Neuronal stem cell (in vitro differentiated cells): ENCODE measurements around the gene ZNF319.

Experiments
- DNase-seq: peaks from one replicate; pipeline ENCODE4 v3.0.0-alpha.2; 2013; ENCODE audit warnings: low spot score
- H2AFZ ChIP-seq: one replicate; pipeline ENCODE4 v1.6.1; 2013; ENCODE audit warnings: mild to moderate bottlenecking, low read length, inconsistent platforms
- H2AK5ac ChIP-seq: 2 replicates; pipeline ENCODE4 v1.6.1; 2013; ENCODE audit warnings: low read depth, mild to moderate bottlenecking, inconsistent platforms, low read length, moderate library complexity, mixed read lengths
- H2BK120ac ChIP-seq: 2 replicates; pipeline ENCODE4 v1.6.1; 2013; ENCODE audit warnings: low read depth, mild to moderate bottlenecking, inconsistent platforms, low read length, moderate library complexity, mixed read lengths
- H2BK12ac ChIP-seq: one replicate; pipeline ENCODE4 v1.6.1; 2013; ENCODE audit warnings: low read length, inconsistent platforms
- H2BK15ac ChIP-seq: 2 replicates; pipeline ENCODE4 v1.6.1; 2013; ENCODE audit warnings: mild to moderate bottlenecking, low read length, inconsistent platforms, mixed read lengths
- H2BK5ac ChIP-seq: one replicate; pipeline ENCODE4 v1.6.1; 2013; ENCODE audit warnings: inconsistent platforms, mild to moderate bottlenecking, low read length, moderate library complexity
- H3K14ac ChIP-seq: one replicate; pipeline ENCODE4 v1.6.1; 2013; ENCODE audit warnings: low read length, inconsistent platforms
- H3K18ac ChIP-seq: 2 replicates; pipeline ENCODE4 v1.6.1; 2013; ENCODE audit warnings: low read length, inconsistent platforms
- H3K23ac ChIP-seq: 2 replicates; pipeline ENCODE4 v1.6.1; 2013; ENCODE audit warnings: low read depth, mild to moderate bottlenecking, mixed read lengths, low read length, inconsistent platforms; ENCODE audit not compliant: poor library complexity
- H3K27ac ChIP-seq: replicated peaks from 3 replicates; pipeline ENCODE4 v1.5.1; 2013; ENCODE audit warnings: low read length, inconsistent platforms
- H3K27me3 ChIP-seq, 3 experiments: 2 replicates each; pipeline ENCODE4 v1.6.1; 2013; ENCODE audit warnings: low read length in 3 of 3, mild to moderate bottlenecking in 2 of 3, inconsistent platforms in 1 of 3, low read depth in 1 of 3, mixed read lengths in 1 of 3, moderate library complexity in 1 of 3; ENCODE audit not compliant: control insufficient read depth in 3 of 3, insufficient read depth in 3 of 3
- H3K36me3 ChIP-seq, 2 donors: replicated peaks in 1 of 2; 2 replicates each; pipeline ENCODE4 v1.6.1; 2013; ENCODE audit warnings: low read length in 2 of 2; ENCODE audit not compliant: control insufficient read depth in 2 of 2, insufficient read depth in 2 of 2
- H3K4ac ChIP-seq: 2 replicates; pipeline ENCODE4 v1.6.1; 2013; ENCODE audit warnings: inconsistent platforms, mild to moderate bottlenecking, low read length, moderate library complexity
- H3K4me1 ChIP-seq, 2 donors: 1 replicate in 1 of 2; 2 replicates in 1 of 2; pipeline ENCODE4 v1.6.1; 2013; ENCODE audit warnings: low read length in 2 of 2, low read depth in 1 of 2; ENCODE audit not compliant: control insufficient read depth in 2 of 2, insufficient read depth in 1 of 2
- H3K4me2 ChIP-seq: one replicate; pipeline ENCODE4 v1.6.1; 2013; ENCODE audit warnings: mild to moderate bottlenecking, low read length, inconsistent platforms; ENCODE audit not compliant: insufficient read depth, poor library complexity, severe bottlenecking
- H3K4me3 ChIP-seq, 2 donors: 2 replicates each; pipeline ENCODE4 v1.5.1; 2013; ENCODE audit warnings: low read length in 2 of 2, mild to moderate bottlenecking in 2 of 2, inconsistent platforms in 1 of 2, moderate library complexity in 1 of 2
- H3K79me1 ChIP-seq: one replicate; pipeline ENCODE4 v1.6.1; 2013; ENCODE audit warnings: low read depth, mild to moderate bottlenecking, inconsistent platforms, low read length, moderate library complexity
- H3K9ac ChIP-seq: one replicate; pipeline ENCODE4 v1.6.1; 2013; ENCODE audit warnings: mild to moderate bottlenecking, low read depth, low read length, inconsistent platforms; ENCODE audit not compliant: poor library complexity
- H3K9me3 ChIP-seq, 2 donors: replicated peaks in 1 of 2; 2 replicates each; pipeline versions ENCODE3 to v1.6.1; 2013; ENCODE audit warnings: low read length in 2 of 2, mild to moderate bottlenecking in 2 of 2, inconsistent platforms in 1 of 2, low read depth in 1 of 2, mixed read lengths in 1 of 2, moderate library complexity in 1 of 2; ENCODE audit not compliant: control insufficient read depth in 2 of 2, insufficient read depth in 1 of 2
- H4K8ac ChIP-seq: one replicate; pipeline ENCODE4 v1.6.1; 2013; ENCODE audit warnings: low read depth, mild to moderate bottlenecking, inconsistent platforms, low read length, moderate library complexity
- H4K91ac ChIP-seq: one replicate; pipeline ENCODE4 v1.6.1; 2013; ENCODE audit warnings: low read length, low read depth, mild to moderate bottlenecking, inconsistent platforms; ENCODE audit not compliant: poor library complexity
- WGBS, 2 donors: extraction: QIAGEN DNeasy Blood & Tissue Kit; methylation state at CpG; one replicate each; pipeline ENCODE4 v1.1.7; 2013; ENCODE audit warnings: missing lambda C conversion rate in 2 of 2, mixed read lengths in 1 of 2; ENCODE audit not compliant: insufficient read length in 2 of 2, insufficient replicate concordance in 1 of 2; ENCODE audit errors: extremely low coverage in 2 of 2; 5-methylcytosine and 5-hydroxymethylcytosine counted together

Gene ZNF319

GRCh38 chr16:57991551-57992059 lies 8.9 kb downstream of the ZNF319 start:
- Histone ChIP-seq H3K4me1 (no peaks in the 10 kb centered on the region), H2BK5ac (no peak overlapping the region), H3K18ac (no peak overlapping the region), H3K4me2 (no peak overlapping the region), H3K4ac (no peak overlapping the region), H3K36me3 (peaks cover 10 to 27% of the 10 kb centered on the region in 2 donors), H2AFZ (no peak overlapping the region), H3K27ac (no peak overlapping the region), H4K91ac (no peak overlapping the region), H3K27me3 (peaks cover 0 to 25% (median 6%) of the 10 kb centered on the region in 3 experiments), H2BK15ac (no peak overlapping the region), H4K8ac (no peak overlapping the region), H2AK5ac (no peak overlapping the region), H3K9ac (no peak overlapping the region), H2BK12ac (no peak overlapping the region), H3K79me1 (peaks cover 1% of the 10 kb centered on the region), H3K14ac (no peak overlapping the region), H3K9me3 (no peaks in the 10 kb centered on the region), H2BK120ac (no peak overlapping the region), H3K4me3 (peak overlapping the region in 1 of 2 donors; percentile 24), H3K23ac (no peak overlapping the region)
- no peak for DNase-seq
- no CpG with 5 or more reads among the region's 11 CpGs for WGBS, 2 donors

DNA sequence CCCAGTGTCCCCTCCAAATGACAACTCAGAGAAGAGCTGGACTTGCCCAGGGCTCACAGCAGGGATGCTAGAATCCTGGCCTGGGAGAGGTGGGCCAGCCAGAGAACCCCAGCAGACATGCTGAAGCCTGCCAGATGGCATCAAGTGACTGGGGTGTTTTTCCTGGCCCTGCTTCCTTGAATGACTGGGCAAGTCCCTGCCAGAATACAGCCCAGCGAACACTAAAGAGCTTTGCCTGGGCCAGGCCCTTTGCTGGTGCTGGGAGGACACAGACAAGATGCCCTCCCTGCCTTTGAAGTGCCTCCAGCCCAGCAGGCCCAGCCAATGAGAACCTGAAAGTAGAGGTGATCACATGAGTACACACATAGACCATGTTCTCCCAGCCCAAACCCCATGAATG lies 11.5 kb downstream of the ZNF319 start:
- H3K9ac ChIP-seq: no peak overlapping the region
- no peak overlapping the region for H2BK5ac ChIP-seq
- H2AFZ ChIP-seq: no peak overlapping the region
- H3K27me3 ChIP-seq: peaks cover 9 to 48% (median 28%) of the 10 kb centered on the region in 3 experiments
- H3K4me2 ChIP-seq: no peak overlapping the region
- H3K4me1 ChIP-seq: peaks cover 3 to 5% of the 10 kb centered on the region in 2 donors
- H4K91ac ChIP-seq: no peak overlapping the region
- no peaks in the 10 kb centered on the region for H3K9me3 ChIP-seq
- no peaks in the 10 kb centered on the region for H3K79me1 ChIP-seq
- no peak overlapping the region for H2BK120ac ChIP-seq
- H3K4ac ChIP-seq: no peak overlapping the region
- no peak overlapping the region for H2AK5ac ChIP-seq
- peak overlapping the region; percentile 23 for H2BK15ac ChIP-seq
- H3K4me3 ChIP-seq: no peak overlapping the region
- no peak overlapping the region for H3K23ac ChIP-seq
- no peak for DNase-seq
- H3K27ac ChIP-seq: no peak overlapping the region
- H3K18ac ChIP-seq: peak overlapping the region; percentile 27
- peaks cover 2 to 4% of the 10 kb centered on the region in 2 donors for H3K36me3 ChIP-seq
- no peak overlapping the region for H3K14ac ChIP-seq
- WGBS, 2 donors: no CpG with 5 or more reads among the region's 1 CpG
- no peak overlapping the region for H2BK12ac ChIP-seq
- no peak overlapping the region for H4K8ac ChIP-seq

DNA sequence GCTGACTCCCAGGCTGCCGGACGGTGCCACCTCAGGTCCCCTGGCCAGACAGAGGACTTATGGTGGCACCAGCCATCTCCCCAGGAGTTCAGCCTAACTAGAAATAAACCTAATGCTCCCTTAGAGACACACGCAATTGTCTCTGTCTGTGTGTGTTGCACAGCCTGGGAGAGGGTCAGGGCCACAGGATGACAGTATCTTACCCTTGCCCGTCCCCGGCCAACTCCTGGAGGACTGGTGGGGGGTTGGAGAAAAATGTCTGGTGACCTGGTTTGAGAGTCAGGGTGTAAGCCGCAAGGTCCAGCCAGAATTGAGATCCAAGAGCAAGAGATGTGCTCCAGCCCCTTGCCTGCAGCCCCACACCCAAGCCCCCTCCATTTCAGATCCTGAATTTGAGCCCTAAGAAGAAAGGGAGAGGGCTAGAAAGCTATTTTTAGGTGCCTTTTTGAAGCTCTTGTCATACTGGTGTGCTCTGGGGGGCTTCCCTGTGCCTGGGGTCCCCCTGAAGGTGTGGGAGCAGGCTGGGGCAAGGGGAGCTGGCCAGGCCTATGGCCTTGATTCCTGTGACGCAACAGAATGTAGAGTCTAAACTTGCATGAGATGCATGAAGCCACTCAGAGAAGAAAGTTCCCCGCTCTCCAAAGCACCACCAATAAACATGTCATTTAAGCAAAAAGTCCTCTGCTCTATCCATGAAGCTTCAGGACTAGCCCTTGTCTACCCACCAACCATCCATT lies 12.9 kb downstream of the ZNF319 start:
- WGBS, 2 donors: no CpG with 5 or more reads among the region's 8 CpGs
- no peak overlapping the region for H3K14ac ChIP-seq
- H3K27ac ChIP-seq: no peak overlapping the region
- no peak overlapping the region for H3K4me2 ChIP-seq
- no peak overlapping the region for H2BK5ac ChIP-seq
- H3K23ac ChIP-seq: no peak overlapping the region
- no peak overlapping the region for H3K18ac ChIP-seq
- H3K36me3 ChIP-seq: no peaks in the 10 kb centered on the region
- no peak overlapping the region for H3K4ac ChIP-seq
- no peak for DNase-seq
- no peak overlapping the region for H2BK12ac ChIP-seq
- H3K9me3 ChIP-seq: no peaks in the 10 kb centered on the region
- no peak overlapping the region for H2AK5ac ChIP-seq
- peaks cover 9 to 54% (median 30%) of the 10 kb centered on the region in 3 experiments for H3K27me3 ChIP-seq
- no peak overlapping the region for H2BK15ac ChIP-seq
- H3K4me3 ChIP-seq: no peak overlapping the region
- H4K8ac ChIP-seq: no peak overlapping the region
- H3K9ac ChIP-seq: no peak overlapping the region
- H2AFZ ChIP-seq: no peak overlapping the region
- H2BK120ac ChIP-seq: no peak overlapping the region
- peaks cover 3 to 5% of the 10 kb centered on the region in 2 donors for H3K4me1 ChIP-seq
- no peak overlapping the region for H4K91ac ChIP-seq
- no peaks in the 10 kb centered on the region for H3K79me1 ChIP-seq

- H3K18ac ChIP-seq: no peak overlapping the region
- no peak overlapping the region for H3K4me3 ChIP-seq
- no peak overlapping the region for H2BK12ac ChIP-seq
- no peak overlapping the region for H2BK5ac ChIP-seq
- no peak overlapping the region for H3K9ac ChIP-seq
- no peak for DNase-seq
- no peaks in the 10 kb centered on the region for H3K36me3 ChIP-seq
- no peaks in the 10 kb centered on the region for H3K9me3 ChIP-seq
- no peak overlapping the region for H3K4me2 ChIP-seq
- peaks cover 9 to 60% (median 30%) of the 10 kb centered on the region in 3 experiments for H3K27me3 ChIP-seq
- peak overlapping the region; percentile 66 for H2AK5ac ChIP-seq
- H4K8ac ChIP-seq: no peak overlapping the region
- H4K91ac ChIP-seq: no peak overlapping the region
- no peak overlapping the region for H2BK15ac ChIP-seq
- H3K4ac ChIP-seq: no peak overlapping the region
- no peak overlapping the region for H3K23ac ChIP-seq
- no CpG with 5 or more reads among the region's 9 CpGs for WGBS, 2 donors
- no peak overlapping the region for H2AFZ ChIP-seq
- no peak overlapping the region for H3K27ac ChIP-seq
- no peak overlapping the region for H2BK120ac ChIP-seq
- no peak overlapping the region for H3K14ac ChIP-seq
- H3K4me1 ChIP-seq: peaks cover 3 to 5% of the 10 kb centered on the region in 2 donors
- H3K79me1 ChIP-seq: no peaks in the 10 kb centered on the region
These were observed 14.3 kb downstream of the ZNF319 start for GRCh38 chr16:57986196-57986595.
